KBM-7 (cell line): Measurements from ENCODE around the gene ASL.
"Not testable (repeated sequence)": the region's sequence is repeated elsewhere in the genome, so short reads cannot be mapped to it uniquely, and the experiment has no call there.

Source experiments
- DNase-seq: peaks from one replicate; pipeline ENCODE4 v3.0.0-alpha.2; 2015
- in situ Hi-C: fragments of 300-500 bp; cut with MboI; formaldehyde crosslinking; loops from 2 replicates; pipeline ENCODE4 v1.14.3; 2020; ENCODE audit warnings: low sequenced_read_pairs, low pct_unique_long_range_greater_than_20kb, mixed read lengths

The ASL gene

DNA sequence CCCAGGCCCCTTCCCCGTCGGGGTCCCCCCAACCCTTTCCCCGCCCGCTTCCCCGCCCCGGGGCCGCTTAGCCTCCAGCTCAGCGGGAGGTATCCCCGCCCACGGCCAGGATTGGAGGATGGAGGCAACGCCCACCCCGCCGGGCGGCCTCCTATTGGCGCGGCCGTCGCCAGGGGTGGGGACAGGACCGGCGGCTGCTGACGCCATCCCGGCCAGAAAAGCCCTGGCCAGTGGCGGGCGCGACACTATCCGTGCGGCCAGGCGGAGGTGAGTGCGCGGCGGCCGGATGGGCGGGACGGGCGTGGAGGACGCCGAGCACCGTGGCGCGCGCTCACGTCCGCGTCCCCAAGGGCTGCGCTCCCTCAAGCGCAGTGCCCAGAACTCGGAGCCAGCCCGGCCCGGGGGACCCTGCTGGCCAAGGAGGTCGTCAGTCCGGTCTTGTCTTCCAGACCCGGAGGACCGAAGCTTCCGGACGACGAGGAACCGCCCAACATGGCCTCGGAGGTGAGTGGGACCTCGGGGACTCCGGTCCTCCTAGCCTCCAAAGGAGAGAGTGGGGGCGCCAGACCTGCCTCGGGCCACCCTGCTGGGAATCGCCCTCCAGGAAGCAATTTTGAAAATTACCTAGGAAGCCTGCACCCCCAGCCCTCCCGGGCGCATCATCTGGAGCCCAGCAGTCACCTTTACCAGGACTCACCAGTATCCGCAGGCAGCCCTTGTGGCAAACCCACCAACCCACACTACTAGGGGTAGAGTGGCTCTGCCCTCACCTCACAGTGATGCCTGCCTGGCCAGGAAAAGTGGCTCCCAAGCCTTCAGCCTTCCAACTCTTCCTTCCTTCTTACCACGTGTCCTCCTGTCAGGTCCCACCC is at the start of gene ASL:
Gene ASL, plus strand, starts transcription at position 230 of the 872 bp plus-strand sequence. Its CDS starts 263 bp downstream, at position 493.
- DNase-seq: peak; percentile 88
- in situ Hi-C loops: no loop called here

DNA sequence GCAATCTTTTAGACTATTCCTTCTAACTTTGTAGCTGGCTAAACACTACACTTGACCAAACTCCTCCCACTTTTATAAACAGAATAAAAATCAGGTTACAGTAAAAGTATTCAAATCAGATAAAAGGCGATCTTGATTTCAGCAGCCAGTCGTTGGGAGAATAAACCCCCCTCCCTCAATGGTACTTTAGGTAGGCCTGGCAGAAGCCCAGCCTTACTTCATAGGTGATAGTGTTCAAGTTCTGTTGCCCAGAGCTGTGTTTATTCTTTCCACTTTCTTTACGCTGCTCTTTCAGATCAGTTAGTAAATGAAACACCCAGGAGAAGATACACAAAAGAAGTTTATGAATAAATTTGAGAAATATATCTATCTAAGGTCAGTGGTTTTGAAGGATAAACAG is 47.3 kb upstream of the ASL start:
- in situ Hi-C loops: not testable (repeated sequence)

DNA sequence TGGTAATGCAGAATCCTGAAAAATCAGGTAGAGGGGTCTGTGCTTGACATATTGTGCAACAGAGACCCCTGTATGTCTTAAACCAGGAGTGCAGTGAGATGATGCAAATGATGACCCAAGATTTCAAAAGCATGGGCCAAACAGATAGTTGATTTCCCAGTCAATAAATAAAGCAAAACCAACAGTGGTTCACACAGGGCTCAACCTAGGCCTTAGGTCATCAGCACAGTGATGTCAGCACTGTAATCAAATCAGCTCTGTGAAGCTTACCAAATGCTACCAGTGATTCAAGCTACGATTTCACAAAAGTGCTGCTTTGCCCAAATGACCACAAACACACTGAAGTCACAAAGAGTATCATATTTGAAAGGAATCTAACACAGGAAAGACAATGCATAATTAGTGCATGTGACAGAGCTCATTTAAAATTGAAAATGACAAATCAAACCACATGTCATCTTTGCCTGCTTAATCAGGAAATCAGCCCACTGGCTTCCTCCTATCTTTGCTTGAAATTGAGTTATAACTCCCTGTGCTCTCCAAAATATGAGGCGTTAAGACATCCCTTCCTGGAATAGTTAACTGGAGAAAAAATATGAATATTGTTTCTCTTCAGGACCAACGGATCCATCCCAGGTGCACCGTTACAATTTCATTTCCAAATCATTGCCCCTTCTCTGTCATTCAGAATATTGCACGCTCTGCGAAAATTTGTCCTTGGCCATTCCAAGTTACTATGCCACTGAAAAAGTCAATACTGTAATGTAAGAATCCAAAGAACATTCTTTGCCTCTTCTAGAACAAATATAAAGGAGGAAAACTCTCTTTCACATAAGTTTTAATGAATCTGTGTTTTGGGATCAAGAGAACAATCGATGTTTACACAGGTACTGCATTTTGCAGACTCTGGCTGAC is 41.9 kb upstream of the ASL start:
- no peak for DNase-seq

More for the DNA sequence above, 47.3 kb upstream of the ASL start:
- DNase-seq: not testable (repeated sequence)

DNA sequence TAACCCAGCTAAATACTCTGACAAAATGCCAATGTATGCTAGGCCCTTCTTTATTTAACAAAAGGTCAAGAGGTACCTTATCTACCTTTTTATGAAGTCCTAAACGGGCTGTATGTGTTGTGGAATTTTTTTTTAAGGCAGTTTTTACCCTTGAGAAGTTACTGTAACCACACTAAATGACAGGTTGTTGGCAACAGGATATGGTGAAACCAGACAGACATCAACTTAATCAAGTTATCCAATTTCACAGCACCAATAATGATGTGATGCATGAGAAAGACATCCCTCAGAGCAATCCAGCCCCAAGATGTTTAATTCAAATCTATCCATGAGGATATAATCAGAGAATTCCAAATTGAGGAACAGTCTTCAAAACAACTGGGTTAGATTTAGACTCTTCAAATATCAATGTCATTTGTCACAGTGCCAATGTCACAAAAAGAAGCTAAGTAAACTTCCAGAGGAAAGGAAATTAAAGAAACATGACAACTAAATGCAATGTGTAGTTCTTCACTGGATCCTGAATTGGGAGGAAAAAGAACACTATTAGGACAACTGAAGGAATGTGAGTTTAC is 41.1 kb upstream of the ASL start:
- DNase-seq, in situ Hi-C loops: not testable (repeated sequence)

More for the DNA sequence above, 41.9 kb upstream of the ASL start:
- in situ Hi-C loops: no loop called here

DNA sequence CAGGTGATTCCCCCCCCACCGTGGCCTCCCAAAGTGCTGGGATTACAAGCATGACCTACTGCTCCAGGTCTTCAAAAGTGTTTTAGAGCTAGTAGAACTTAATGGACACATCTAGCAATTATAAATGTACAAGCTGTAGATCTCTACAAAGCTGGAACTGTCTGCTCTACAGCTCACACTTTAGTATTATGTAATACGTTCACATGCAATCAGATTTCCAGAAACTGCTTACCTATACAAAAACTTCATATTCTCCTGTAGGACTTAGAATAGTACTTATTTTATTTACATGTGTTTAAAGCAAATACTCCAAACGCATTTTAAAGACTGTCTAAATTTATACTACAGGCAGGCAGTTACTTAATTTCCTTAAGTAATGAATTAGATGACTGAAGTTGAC is 39.2 kb upstream of the ASL start:
- in situ Hi-C loops: no loop called here

DNA sequence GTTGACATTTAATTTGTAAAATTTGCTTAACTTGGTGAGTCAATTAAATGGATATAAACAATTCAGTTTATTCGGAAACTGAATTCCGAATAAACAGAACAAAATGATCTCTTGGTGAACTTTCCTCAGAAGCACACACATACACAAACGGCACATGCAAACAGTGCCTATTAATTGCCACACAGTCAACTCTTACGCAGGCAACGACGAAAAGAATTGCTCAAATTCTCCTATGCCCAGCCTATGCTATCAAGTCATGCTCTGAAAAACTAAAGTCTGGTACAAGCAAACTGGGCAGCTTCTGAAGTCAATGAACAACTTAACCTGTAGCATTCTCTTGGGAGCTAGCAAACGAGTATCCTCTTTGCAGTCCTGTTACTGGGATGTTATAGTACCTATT is 38.8 kb upstream of the ASL start:
- DNase-seq: no peak
- in situ Hi-C loops: no loop called here

More for the DNA sequence above, 39.2 kb upstream of the ASL start:
- DNase-seq: no peak

DNA sequence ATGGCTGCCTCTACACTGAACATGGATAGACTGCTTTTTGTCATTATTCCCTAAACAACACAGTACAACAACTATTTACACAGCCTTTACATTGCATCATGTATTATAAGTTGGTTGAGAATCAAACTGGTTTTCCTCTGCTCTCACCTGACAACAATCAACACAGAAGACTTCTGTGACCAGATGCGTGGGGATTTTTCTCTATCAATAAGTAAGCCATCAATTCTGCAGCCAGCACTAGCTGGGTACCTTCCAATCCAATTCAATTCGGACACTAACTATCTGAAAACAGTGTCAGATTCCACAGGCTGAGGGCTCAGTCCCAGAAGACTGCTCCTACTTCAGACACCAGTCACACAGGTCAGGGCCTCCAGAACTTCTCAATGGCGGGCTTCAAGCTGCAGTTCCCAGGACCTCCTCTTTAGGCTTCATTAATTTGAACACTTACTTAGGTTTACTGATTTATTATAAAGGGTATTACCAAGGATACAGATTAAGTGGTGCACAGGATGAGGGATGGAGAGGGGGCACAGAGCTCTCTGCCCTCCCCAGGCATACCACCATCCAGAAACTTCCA is 36.4 kb upstream of the ASL start:
- DNase-seq: no peak
- in situ Hi-C loops: no loop called here

DNA sequence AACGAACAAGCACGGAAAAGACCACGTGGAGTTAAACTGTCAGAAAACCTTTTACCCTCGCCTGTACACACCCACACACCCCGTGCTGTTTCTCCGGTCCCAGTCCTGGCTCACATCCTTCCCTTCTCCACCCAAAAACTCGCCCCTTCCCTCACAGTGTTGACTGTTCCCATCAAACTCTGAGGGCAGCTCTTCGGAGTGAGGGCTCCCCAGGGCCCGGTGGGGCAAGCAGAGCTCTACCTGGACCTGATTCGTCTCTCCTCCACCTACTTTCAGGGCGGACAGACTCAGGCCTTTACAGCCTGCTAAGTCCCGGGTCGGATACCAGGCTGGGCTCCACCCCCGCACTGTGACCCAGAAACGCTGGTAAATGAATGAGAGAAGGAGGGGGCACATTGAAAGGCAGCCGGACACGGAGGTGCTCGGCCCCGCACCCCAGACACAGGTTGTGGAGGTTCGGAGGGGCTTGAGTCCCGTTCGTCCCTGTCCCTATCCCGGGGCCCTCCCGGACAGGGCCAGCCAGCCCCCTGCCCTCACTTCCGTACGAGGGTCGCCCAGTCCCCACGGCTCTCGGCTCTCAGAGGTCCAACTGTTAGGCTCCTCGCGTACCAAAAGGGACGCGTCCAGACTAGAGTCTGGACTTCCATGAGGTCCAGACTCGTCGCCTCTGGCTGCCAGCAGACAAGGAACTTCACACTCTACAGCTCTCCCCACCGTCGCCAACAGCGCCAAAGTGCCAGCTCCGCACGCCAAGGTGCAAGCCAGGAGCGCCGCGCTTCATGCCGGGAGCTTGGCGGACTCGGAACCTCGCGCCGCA is 31.7 kb upstream of the ASL start:
- no peak for DNase-seq
- in situ Hi-C loops: no loop called here

DNA sequence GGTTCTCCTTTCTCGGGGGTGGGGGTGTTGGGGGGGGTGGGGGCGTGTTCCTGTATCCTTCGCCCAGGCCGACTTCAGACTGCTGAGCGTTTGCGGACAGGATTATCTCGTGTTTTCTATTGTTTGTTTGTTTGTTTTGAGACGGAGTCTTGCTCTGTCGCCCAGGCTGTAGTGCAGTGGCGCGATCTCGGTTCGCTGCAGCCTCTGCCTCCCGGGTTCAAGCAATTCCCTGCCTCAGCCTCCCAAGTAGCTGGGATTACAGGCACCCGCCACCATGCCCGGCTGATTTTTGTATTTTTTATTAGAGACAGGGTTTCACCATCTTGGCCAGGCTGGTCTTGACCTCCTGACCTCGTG is 31.1 kb upstream of the ASL start:
- DNase-seq, in situ Hi-C loops: not testable (repeated sequence)

DNA sequence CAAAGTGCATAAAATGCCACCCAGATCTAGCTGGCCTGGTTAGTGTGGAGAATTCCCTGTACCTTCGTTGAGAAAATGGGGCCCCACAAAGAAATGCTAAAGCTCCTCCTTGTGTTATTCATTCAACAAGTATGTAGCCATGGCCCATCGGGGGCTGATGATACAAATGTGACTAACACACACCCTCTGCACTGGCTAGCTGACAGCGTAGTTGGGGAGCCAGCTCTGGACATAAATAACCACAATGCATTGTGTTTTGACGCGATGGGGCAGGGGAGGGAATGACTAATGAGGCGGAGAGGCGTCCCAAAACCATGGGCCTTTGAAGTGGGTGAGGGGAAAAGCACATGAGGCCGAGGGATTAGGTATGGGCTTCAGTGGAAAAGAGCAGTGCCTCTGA is 28.2 kb upstream of the ASL start:
- DNase-seq: no peak
- in situ Hi-C loops: no loop called here

DNA sequence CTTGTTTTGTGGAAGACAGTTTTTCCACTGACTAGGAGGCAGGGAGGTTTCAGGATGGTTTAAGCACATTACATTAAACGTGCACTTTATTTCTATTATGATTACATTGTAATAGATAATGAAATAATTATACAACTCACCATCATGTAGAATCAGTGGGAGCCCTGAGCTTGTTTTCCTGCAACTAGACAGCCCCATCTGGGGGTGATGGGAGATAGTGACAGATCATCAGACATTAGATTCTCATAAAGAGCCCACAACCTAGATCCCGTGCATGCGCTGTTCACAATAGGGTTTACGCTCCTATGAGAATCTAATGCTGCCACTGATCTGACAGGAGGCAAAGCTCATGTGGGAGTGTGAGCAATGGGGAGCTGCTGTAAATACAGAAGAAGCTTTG is 25.7 kb upstream of the ASL start:
- in situ Hi-C loops, DNase-seq: not testable (repeated sequence)

DNA sequence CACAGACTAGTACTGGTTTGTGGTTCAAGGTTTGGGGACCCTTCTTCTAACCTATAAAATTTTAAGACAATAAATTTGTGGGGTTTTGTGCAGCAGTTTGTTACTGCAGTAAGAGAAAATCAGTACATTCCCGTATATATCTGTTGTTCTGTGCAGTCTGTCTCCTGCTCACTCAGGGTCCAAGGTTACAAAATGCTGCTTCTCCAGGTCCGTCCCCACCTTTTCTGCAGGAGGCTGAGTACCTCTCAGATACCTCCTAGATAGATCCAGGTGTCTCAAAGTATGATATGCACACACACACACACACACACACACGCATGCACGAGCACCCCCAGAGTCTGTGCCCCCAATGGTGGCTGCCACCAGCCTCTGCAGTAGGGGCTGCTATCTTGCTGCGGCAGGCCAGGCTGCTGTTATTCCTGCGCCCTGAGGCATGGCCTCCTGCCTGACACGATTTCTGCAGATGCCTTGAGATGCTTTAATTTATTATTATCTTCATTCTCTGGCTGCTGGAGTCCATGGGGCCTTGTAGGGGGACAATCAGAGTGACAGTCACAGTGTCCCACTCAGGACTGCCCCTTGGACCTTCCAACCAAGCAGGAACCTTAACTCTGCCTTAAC is 25.2 kb upstream of the ASL start:
- no peak for DNase-seq
- in situ Hi-C loops: no loop called here

DNA sequence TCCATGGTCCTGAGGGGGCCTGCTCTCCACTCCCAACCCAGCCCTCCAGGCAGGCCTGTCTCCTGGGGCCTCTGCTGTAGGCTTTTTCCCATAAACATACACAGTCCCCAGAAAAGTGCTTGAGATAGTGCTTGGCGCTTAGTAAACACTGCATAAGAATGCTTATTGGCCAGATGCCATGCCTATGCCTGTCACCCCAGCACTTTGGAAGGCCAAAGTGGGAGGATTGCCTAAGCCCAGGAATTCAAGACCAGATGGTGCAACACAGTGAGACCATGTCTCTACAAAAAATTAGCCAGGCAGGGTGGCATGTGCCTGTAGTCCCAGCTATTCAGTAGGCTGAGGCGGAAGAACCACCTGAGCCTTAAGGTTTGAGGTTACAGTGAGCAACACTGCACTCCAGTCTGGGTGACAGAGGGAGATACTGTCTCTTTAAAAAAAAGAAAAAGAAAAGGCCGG is 24.6 kb upstream of the ASL start:
- DNase-seq: no peak
- in situ Hi-C loops: no loop called here

DNA sequence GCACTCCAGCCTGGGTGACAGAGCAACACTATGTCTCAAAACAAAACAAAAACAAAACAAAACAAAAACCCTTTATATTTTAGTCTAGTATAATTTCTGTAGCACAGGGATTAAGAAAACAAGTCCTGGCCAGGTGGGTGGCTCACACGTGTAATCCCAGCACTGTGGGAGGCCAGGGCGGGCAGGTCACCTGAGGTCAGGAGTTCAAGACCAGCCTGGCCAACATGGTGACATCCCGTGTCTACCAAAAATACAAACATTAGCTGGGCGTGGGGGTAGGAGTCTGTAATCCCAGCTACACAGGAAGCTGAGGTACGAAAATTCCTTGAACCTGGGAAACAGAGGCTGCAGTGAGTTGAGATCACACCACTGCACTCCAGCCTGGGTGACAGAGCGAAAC is 23.2 kb upstream of the ASL start:
- in situ Hi-C loops: no loop called here
- DNase-seq: no peak

DNA sequence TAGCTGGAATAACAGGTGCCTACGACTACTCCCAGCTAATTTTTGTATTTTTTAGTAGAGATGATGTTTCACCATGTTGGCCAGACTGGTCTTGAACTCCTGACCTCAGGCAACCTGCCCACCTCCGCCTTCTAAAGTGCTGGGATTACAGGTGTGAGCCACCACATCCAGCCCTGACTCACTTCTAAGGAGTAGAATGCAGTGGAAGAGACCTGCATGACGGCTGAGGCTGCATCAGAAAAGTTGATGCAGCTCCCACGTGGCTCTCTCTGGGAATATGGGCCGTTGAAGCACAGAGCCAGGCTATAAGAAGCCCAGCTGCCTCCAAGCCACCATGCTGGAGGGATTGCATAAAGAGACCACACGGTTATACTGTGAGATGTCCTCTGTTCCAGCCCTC is 21.6 kb upstream of the ASL start:
- DNase-seq: no peak
- in situ Hi-C loops: no loop called here

DNA sequence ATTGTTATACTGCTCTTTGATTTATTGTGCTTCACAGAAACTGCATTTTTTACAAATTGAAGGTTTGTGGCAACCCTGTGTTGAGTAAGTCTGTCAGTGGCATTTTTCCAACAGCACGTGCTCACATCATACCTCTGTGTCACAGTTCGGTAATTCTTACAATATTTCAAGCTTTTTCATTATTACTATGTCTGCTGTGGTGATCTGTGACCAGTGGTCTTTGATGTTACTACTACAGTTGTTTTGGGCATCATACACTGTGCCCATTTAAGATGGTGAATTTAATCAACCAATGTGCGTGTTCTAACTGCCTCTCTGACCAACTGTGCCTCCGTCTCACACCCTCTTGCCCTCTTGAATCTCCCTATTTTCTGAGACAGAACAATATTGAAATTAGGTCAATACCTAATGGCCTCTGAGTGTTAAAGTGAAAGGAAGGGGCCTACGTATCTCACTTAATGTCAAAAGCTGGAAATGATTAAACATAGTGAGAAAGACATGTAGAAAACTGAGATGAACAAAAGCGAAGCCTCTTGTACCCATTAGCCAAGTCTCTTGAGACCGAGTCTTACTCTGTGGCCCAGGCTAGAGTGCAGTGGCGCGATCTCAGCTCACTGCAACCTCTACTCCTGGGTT is 20.2 kb upstream of the ASL start:
- in situ Hi-C loops: no loop called here

DNA sequence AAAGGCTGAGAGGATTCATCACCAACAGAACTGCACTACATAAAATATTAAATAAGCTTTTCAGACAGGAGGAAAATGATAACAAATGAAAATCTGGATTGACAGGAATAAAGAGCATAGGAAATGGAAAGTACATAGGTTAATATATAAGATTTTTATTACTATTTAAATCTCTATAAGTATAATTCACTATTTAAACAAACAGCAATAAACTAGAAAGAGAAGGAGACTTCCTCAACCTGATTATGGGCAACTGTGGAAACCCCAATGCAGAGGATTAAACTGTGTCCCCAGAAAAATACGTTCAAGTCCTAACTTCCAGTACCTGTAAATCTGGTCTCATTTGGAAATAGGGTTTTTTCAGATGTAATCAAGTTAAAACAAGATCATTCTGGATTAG is 14.8 kb upstream of the ASL start:
- in situ Hi-C loops: no loop called here
- no peak for DNase-seq

More for the DNA sequence above, 20.2 kb upstream of the ASL start:
- DNase-seq: no peak

DNA sequence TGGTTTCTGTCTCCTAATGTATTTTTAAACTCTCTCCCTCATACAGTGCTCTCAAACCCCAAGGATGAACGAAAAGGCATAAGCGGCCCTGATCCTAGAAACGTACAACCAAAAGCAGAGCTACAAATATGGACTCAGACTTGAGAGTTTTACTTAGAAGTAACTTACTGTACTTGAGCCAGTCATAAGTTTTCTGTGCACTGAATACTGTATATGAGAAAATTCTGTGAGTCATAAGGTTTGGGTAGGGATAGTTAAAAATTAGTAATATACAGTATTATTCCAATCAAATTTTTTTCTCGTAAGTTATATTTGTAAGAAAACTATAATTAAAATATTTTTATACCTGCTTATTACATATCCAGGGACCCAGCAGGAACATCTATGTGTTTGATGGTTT is 5.9 kb upstream of the ASL start:
- in situ Hi-C loops: no loop called here
- DNase-seq: no peak
